K562 (cell line): ENCODE measurements around the gene EPB41L2. TPM values are rescaled to one million over a fixed set of nuclear protein-coding genes. Genes with fewer than 3 reads are reported as not detected.

ENCODE experiments used
- ATAC-seq: fragments of 200-7000 bp; cut with Tn5 transposase; 3 replicates; pipeline ENCODE4 v1.9.1; 2020; ENCODE audit warnings: moderate library complexity
- BruUV-seq: library from RNA; stranded (reverse); fragments of 400-500 nt; replicated peaks from 2 replicates; lab custom pipeline; 2021; lab: Mats Ljungman, UMichigan
- CTCF ChIA-PET: fragments of 300-600 bp; formaldehyde crosslinking; extraction: SDS; loops from one replicate; lab custom pipeline; 2021; ENCODE audit warnings: low intra/inter-chr PET ratio; lab: Yijun Ruan, JAX
- POLR2A ChIA-PET: fragments of 300-600, 350-650 bp; sonication (Branson Sonifier 250); formaldehyde crosslinking; extraction: SDS; loops from one replicate; lab custom pipeline; 2021; ENCODE audit warnings: antibody characterized with exemption, inconsistent platforms; lab: Yijun Ruan, JAX
- DNase-seq, 4 experiments: peaks; one replicate each; pipeline versions ENCODE4 v3.0.0 to v3.0.0-alpha.2; 2011 to 2018; ENCODE audit warnings: low spot score in 3 of 4, mixed read lengths in 3 of 4; ENCODE audit errors: extremely low read depth in 1 of 4
- FAIRE-seq: peaks from 2 replicates; lab custom pipeline; 2011; peaks lifted over from hg19 to GRCh38; lab: Jason Lieb, UNC
- H2AFZ ChIP-seq: 2 replicates; pipeline ENCODE4 v1.6.0; 2011; ENCODE audit warnings: low read depth, low read length, control low read depth, inconsistent platforms
- H3K27ac ChIP-seq: fragments of 200-600 bp; 3 replicates; pipeline ENCODE4 v1.8.0; 2011; ENCODE audit warnings: low read depth, mild to moderate bottlenecking, control low read depth, inconsistent platforms, low read length, moderate library complexity, mixed read lengths; ENCODE audit errors: extremely low read depth
- H3K27me3 ChIP-seq, 2 experiments: fragments of 300-600 bp in 1 of 2; 2 replicates in 1 of 2; 3 replicates in 1 of 2; pipeline versions ENCODE4 v1.6.0 to v1.8.0; 2011; ENCODE audit warnings: inconsistent platforms in 2 of 2, low read length in 2 of 2, mild to moderate bottlenecking in 1 of 2, mixed read lengths in 1 of 2, moderate library complexity in 1 of 2; ENCODE audit not compliant: control insufficient read depth in 2 of 2, insufficient read depth in 2 of 2
- H3K36me3 ChIP-seq: fragments of 300-600 bp; 3 replicates; pipeline ENCODE4 v1.8.0; 2011; ENCODE audit warnings: mild to moderate bottlenecking, low read length, inconsistent platforms; ENCODE audit not compliant: control insufficient read depth, insufficient read depth
- H3K4me1 ChIP-seq, 2 experiments: fragments of 200-600 bp in 1 of 2; replicated peaks in 1 of 2; 2 replicates in 1 of 2; 3 replicates in 1 of 2; pipeline versions ENCODE4 v1.5.1 to v1.8.0; 2011; ENCODE audit warnings: inconsistent platforms in 2 of 2, low read length in 2 of 2, mild to moderate bottlenecking in 1 of 2, mixed read lengths in 1 of 2, moderate library complexity in 1 of 2; ENCODE audit not compliant: control insufficient read depth in 2 of 2, insufficient read depth in 2 of 2
- H3K4me2 ChIP-seq: 2 replicates; pipeline ENCODE4 v1.6.1; 2011; ENCODE audit warnings: low read length, control low read depth, inconsistent platforms, mixed read lengths; ENCODE audit not compliant: insufficient read depth
- H3K4me3 ChIP-seq: fragments of 200-600 bp; sonication (generic), shearing (Covaris generic); 2 replicates; pipeline ENCODE4 v1.5.1; 2016; ENCODE audit warnings: control low read depth, inconsistent platforms
- H3K79me2 ChIP-seq: fragments of 200-600 bp; 3 replicates; pipeline ENCODE4 v1.8.0; 2011; ENCODE audit warnings: low read length, inconsistent platforms; ENCODE audit not compliant: control insufficient read depth, insufficient read depth
- H3K9ac ChIP-seq, 2 experiments: 2 replicates each; pipeline versions ENCODE4 v1.6.0 to v1.6.1; 2011; ENCODE audit warnings: low read depth in 2 of 2, low read length in 2 of 2, control low read depth in 1 of 2, inconsistent platforms in 1 of 2, mild to moderate bottlenecking in 1 of 2, mixed read lengths in 1 of 2; ENCODE audit not compliant: insufficient read depth in 1 of 2
- H3K9me1 ChIP-seq: one replicate; pipeline ENCODE4 v1.6.0; 2011; ENCODE audit warnings: inconsistent platforms, mild to moderate bottlenecking, low read length, moderate library complexity; ENCODE audit not compliant: control insufficient read depth, insufficient read depth
- H3K9me3 ChIP-seq: replicated peaks from 2 replicates; pipeline ENCODE4 v1.5.1; 2011; ENCODE audit warnings: low read depth, low read length, inconsistent platforms; ENCODE audit not compliant: control insufficient read depth, insufficient read depth
- H4K20me1 ChIP-seq: replicated peaks from 2 replicates; pipeline ENCODE4 v1.6.1; 2011; ENCODE audit warnings: low read length, inconsistent platforms, mixed read lengths; ENCODE audit not compliant: control insufficient read depth, insufficient read depth
- FOSL1 ChIP-seq: fragments of 200-800 bp; sonication (Bioruptor generic); conservative IDR thresholded peaks from 2 replicates; pipeline ENCODE4 v1.6.1; 2016; ENCODE audit warnings: missing genetic modification characterization, missing compliant biosample characterization
- LCOR ChIP-seq: sonication (generic); formaldehyde crosslinking; IDR thresholded peaks from 2 replicates; pipeline ENCODE4 v1.8.0; 2022; ENCODE audit warnings: mild to moderate bottlenecking, missing genetic modification reagents
- SMAD1 ChIP-seq: fragments of 150-350 bp; IDR thresholded peaks from 2 replicates; pipeline ENCODE4 v1.6.1; 2014; ENCODE audit warnings: low read length, low read depth; ENCODE audit not compliant: partially characterized antibody
- TAF7 ChIP-seq: fragments of 450-650 bp; IDR thresholded peaks from 2 replicates; pipeline ENCODE4 v1.6.1; 2016; ENCODE audit warnings: missing genetic modification characterization, missing compliant biosample characterization
- TCF7L2 ChIP-seq: fragments of 150-350 bp; IDR thresholded peaks from 2 replicates; pipeline ENCODE4 v1.6.1; 2016; ENCODE audit warnings: low read depth, mild to moderate bottlenecking, low read length, moderate library complexity
- ZFP1 ChIP-seq: fragments of 450-650 bp; formaldehyde crosslinking; IDR thresholded peaks from 2 replicates; pipeline ENCODE4 v1.4.0; 2020; ENCODE audit warnings: mild to moderate bottlenecking, mixed read lengths
- ZNF766 ChIP-seq: fragments of 200-800 bp; sonication (Bioruptor generic); conservative IDR thresholded peaks from 2 replicates; pipeline ENCODE4 v1.6.1; 2016; ENCODE audit warnings: missing genetic modification characterization, missing compliant biosample characterization
- WGBS: fragments of 100-300 bp; shearing (Covaris generic); methylation state at CpG from one replicate; pipeline ENCODE4 v1.1.6; 2016; ENCODE audit warnings: low coverage, mixed read lengths; ENCODE audit not compliant: insufficient coverage; ENCODE audit errors: missing lambda C conversion rate; 5-methylcytosine and 5-hydroxymethylcytosine counted together
- in situ Hi-C: fragments of 300-500 bp; cut with MboI; formaldehyde crosslinking; loops from 4 replicates; pipeline ENCODE4 v1.15.0; 2018; ENCODE audit warnings: inconsistent platforms, mixed read lengths
- intact Hi-C: fragments of 100-400 bp; cut with micrococcal nuclease; formaldehyde crosslinking; loops from 2 replicates; pipeline ENCODE4 v1.14.2; 2022
- polyA plus RNA-seq, 8 experiments: library from polyadenylated mRNA; depleted of rRNA in 4 of 8; stranded (reverse) in 5 of 8; unstranded in 3 of 8; fragments of >200 nt; fragmentation: Nextera tagmentation in 2 of 8; fragmentation: Illumina TruSeq in 1 of 8; extraction: Ambion mirVana in 2 of 8; extraction: Trizol in 1 of 8; gene quantifications; 2 replicates each; pipeline versions ENCODE4 v1.2.1 to v1.2.3, GENCODE V29; 2011 to 2014; ENCODE audit warnings: inconsistent platforms in 1 of 8, missing spikeins in 1 of 8
- total RNA-seq, 7 experiments: library from RNA; depleted of rRNA in 6 of 7; stranded (reverse); fragments of >200 nt in 6 of 7; fragmentation: Illumina TruSeq in 2 of 7; extraction: Trizol in 2 of 7; gene quantifications; 2 replicates each; pipeline versions ENCODE4 v1.2.1 to v1.2.3, GENCODE V29; 2011 to 2021; ENCODE audit warnings: low replicate concordance in 1 of 7
- TF ChIP-seq, protein P1 (sequence below): fragments of 150-350 bp; IDR thresholded peaks from 2 replicates; pipeline ENCODE4 v1.6.1; 2014; ENCODE audit warnings: low read depth, mild to moderate bottlenecking, low read length, borderline replicate concordance
- TF ChIP-seq, protein P2 (sequence below): sonication (generic); formaldehyde crosslinking; IDR thresholded peaks from 2 replicates; pipeline ENCODE4 v1.8.0; 2022; ENCODE audit warnings: mild to moderate bottlenecking, missing genetic modification reagents
- TF ChIP-seq, protein P3 (sequence below): fragments of 200-800 bp; sonication (Bioruptor generic); IDR thresholded peaks from 2 replicates; pipeline ENCODE4 v1.6.1; 2016; ENCODE audit warnings: missing genetic modification characterization, missing compliant biosample characterization

The EPB41L2 gene
- total and polyA plus RNA-seq, 9 of the 15 experiments (the other 6 are each of a cell fraction or from before 2014, with no cell fraction given), result 5.1 to 53.6 (median 25.0) TPM

- ATAC-seq (no peak), DNase-seq (no peak), FAIRE-seq (no peak)
- CTCF ChIA-PET, result no interaction called here
- H3K9me1 ChIP-seq, result no peaks in the 10 kb centered on the region
- no peaks in the 10 kb centered on the region for H3K36me3 ChIP-seq
- no peaks in the 10 kb centered on the region for H3K9me3 ChIP-seq
- H2AFZ ChIP-seq, result no peak overlapping the region
- no peaks in the 10 kb centered on the region for H3K27me3 ChIP-seq
- no peaks in the 10 kb centered on the region for H3K4me1 ChIP-seq
- H3K9ac ChIP-seq, result no peak overlapping the region
- no peak overlapping the region for H3K27ac ChIP-seq
- no peak overlapping the region for H3K4me3 ChIP-seq
- intact Hi-C loops, result no loop called here
- H3K4me2 ChIP-seq, result no peak overlapping the region
- no TSS peak for BruUV-seq
- H4K20me1 ChIP-seq, result no peaks in the 10 kb centered on the region
- WGBS, result 0% methylated on average over 1 of the region's 1 CpG
- H3K79me2 ChIP-seq, result no peaks in the 10 kb centered on the region
- POLR2A ChIA-PET, result no interaction called here
- in situ Hi-C loops, result no loop called here
- TF ChIP-seq, protein P1, sequence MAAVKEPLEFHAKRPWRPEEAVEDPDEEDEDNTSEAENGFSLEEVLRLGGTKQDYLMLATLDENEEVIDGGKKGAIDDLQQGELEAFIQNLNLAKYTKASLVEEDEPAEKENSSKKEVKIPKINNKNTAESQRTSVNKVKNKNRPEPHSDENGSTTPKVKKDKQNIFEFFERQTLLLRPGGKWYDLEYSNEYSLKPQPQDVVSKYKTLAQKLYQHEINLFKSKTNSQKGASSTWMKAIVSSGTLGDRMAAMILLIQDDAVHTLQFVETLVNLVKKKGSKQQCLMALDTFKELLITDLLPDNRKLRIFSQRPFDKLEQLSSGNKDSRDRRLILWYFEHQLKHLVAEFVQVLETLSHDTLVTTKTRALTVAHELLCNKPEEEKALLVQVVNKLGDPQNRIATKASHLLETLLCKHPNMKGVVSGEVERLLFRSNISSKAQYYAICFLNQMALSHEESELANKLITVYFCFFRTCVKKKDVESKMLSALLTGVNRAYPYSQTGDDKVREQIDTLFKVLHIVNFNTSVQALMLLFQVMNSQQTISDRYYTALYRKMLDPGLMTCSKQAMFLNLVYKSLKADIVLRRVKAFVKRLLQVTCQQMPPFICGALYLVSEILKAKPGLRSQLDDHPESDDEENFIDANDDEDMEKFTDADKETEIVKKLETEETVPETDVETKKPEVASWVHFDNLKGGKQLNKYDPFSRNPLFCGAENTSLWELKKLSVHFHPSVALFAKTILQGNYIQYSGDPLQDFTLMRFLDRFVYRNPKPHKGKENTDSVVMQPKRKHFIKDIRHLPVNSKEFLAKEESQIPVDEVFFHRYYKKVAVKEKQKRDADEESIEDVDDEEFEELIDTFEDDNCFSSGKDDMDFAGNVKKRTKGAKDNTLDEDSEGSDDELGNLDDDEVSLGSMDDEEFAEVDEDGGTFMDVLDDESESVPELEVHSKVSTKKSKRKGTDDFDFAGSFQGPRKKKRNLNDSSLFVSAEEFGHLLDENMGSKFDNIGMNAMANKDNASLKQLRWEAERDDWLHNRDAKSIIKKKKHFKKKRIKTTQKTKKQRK, result no peak
- TF ChIP-seq ZFP1 (CRISPR knock-in tag) (no peak), LCOR (no peak), TAF7 (tag) (no peak), FOSL1 (tag) (no peak), TCF7L2 (no peak), SMAD1 (no peak), ZNF766 (CRISPR knock-in tag) (no peak)
- TF ChIP-seq, protein P2, sequence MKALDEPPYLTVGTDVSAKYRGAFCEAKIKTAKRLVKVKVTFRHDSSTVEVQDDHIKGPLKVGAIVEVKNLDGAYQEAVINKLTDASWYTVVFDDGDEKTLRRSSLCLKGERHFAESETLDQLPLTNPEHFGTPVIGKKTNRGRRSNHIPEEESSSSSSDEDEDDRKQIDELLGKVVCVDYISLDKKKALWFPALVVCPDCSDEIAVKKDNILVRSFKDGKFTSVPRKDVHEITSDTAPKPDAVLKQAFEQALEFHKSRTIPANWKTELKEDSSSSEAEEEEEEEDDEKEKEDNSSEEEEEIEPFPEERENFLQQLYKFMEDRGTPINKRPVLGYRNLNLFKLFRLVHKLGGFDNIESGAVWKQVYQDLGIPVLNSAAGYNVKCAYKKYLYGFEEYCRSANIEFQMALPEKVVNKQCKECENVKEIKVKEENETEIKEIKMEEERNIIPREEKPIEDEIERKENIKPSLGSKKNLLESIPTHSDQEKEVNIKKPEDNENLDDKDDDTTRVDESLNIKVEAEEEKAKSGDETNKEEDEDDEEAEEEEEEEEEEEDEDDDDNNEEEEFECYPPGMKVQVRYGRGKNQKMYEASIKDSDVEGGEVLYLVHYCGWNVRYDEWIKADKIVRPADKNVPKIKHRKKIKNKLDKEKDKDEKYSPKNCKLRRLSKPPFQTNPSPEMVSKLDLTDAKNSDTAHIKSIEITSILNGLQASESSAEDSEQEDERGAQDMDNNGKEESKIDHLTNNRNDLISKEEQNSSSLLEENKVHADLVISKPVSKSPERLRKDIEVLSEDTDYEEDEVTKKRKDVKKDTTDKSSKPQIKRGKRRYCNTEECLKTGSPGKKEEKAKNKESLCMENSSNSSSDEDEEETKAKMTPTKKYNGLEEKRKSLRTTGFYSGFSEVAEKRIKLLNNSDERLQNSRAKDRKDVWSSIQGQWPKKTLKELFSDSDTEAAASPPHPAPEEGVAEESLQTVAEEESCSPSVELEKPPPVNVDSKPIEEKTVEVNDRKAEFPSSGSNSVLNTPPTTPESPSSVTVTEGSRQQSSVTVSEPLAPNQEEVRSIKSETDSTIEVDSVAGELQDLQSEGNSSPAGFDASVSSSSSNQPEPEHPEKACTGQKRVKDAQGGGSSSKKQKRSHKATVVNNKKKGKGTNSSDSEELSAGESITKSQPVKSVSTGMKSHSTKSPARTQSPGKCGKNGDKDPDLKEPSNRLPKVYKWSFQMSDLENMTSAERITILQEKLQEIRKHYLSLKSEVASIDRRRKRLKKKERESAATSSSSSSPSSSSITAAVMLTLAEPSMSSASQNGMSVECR (CRISPR knock-in tag), result no peak
- TF ChIP-seq, protein P3, sequence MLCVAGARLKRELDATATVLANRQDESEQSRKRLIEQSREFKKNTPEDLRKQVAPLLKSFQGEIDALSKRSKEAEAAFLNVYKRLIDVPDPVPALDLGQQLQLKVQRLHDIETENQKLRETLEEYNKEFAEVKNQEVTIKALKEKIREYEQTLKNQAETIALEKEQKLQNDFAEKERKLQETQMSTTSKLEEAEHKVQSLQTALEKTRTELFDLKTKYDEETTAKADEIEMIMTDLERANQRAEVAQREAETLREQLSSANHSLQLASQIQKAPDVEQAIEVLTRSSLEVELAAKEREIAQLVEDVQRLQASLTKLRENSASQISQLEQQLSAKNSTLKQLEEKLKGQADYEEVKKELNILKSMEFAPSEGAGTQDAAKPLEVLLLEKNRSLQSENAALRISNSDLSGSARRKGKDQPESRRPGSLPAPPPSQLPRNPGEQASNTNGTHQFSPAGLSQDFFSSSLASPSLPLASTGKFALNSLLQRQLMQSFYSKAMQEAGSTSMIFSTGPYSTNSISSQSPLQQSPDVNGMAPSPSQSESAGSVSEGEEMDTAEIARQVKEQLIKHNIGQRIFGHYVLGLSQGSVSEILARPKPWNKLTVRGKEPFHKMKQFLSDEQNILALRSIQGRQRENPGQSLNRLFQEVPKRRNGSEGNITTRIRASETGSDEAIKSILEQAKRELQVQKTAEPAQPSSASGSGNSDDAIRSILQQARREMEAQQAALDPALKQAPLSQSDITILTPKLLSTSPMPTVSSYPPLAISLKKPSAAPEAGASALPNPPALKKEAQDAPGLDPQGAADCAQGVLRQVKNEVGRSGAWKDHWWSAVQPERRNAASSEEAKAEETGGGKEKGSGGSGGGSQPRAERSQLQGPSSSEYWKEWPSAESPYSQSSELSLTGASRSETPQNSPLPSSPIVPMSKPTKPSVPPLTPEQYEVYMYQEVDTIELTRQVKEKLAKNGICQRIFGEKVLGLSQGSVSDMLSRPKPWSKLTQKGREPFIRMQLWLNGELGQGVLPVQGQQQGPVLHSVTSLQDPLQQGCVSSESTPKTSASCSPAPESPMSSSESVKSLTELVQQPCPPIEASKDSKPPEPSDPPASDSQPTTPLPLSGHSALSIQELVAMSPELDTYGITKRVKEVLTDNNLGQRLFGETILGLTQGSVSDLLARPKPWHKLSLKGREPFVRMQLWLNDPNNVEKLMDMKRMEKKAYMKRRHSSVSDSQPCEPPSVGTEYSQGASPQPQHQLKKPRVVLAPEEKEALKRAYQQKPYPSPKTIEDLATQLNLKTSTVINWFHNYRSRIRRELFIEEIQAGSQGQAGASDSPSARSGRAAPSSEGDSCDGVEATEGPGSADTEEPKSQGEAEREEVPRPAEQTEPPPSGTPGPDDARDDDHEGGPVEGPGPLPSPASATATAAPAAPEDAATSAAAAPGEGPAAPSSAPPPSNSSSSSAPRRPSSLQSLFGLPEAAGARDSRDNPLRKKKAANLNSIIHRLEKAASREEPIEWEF (CRISPR knock-in tag), result no peak
Observed at GRCh38 chr6:130833569-130833968, 229.5 kb downstream of the EPB41L2 start.
